Heart left ventricle (tissue), 13 donors: Measurements from ENCODE around the gene HNRNPA3.

Source experiments
- POLR2A ChIP-seq, 2 donors: fragments of 450-650 bp; IDR thresholded peaks; one replicate each; pipeline ENCODE4 v1.6.1; 2017; ENCODE audit warnings: antibody characterized with exemption in 2 of 2, mild to moderate bottlenecking in 2 of 2, moderate library complexity in 2 of 2
- TF ChIP-seq, protein P1 (sequence below), 12 donors: fragments of 200-600 bp; sonication (generic) in 4 of 12; IDR thresholded peaks; one replicate each; pipeline versions ENCODE4 v1.5.0 to v1.8.0; 2018 to 2022; ENCODE audit warnings: antibody characterized with exemption in 12 of 12, mild to moderate bottlenecking in 5 of 12
- donor health status: ischemic (EF 13 %, LVEDD 7.1; RV severe dilation, severe dysfunction).
- donor health status: DM: no; HTN: yes; CAD: no.
- donor health status: DM: no; HTN: no; CAD: no.
- donor health status: ischemic (EF 25% LVEDD 6.9; RV normal size, moderate dysfunction).
- donor health status: ischemic (EF 25% LVEDD 5.7; RV mildly dilated, moderate dysfunction).
- donor health status: ischemic (EF 35%, LVEDD 5.7; RV mildly dilated, moderate dysfunction).
- donor health status: nonischemic (EF 11% LVEDD 7.7; RV severe dilation, severe dysfunction).
- donor health status: DM: yes; HTN: yes; CAD: no.
- donor health status: PGD.
- donor health status: ischemic (EF 29% LVEDD 5.4; RV normal size, mild dysfunction).
- donor health status: nonischemic (EF 23%, LVEDD 6.1; RV moderate dilation, normal function).

DNA sequence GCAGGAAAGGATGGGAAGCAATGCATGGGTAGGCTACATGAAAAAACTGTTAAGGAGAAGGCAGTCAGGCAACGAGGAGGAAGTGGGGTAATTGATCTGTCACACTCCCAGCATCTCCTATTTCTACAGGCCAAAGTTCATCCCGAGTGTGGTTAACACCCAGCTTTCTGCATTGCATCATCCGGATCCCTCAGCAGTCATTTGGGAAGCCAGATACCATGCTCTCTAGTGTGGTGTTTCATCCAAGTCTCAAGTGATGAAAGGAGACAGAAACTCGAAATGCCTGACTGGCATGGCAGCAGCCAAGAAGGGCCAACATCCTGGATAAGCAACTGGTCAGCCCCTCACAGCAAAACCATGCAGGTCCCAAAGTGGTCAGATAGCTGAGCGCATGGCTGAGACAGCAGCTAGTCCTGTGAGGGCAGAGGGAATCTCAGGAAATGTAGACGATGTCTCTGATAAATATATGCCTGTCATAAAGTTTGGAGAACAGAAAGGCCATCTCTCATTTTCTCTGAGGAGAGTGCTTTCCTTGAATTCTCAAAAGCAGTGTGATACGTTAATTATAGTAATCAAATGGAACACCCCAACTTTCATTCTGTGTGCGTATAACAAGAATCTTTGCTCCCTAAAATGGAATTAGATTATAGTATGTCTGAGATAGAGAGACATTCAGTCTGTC is 24.8 kb upstream of the HNRNPA3 start:
- TF ChIP-seq, protein P1, sequence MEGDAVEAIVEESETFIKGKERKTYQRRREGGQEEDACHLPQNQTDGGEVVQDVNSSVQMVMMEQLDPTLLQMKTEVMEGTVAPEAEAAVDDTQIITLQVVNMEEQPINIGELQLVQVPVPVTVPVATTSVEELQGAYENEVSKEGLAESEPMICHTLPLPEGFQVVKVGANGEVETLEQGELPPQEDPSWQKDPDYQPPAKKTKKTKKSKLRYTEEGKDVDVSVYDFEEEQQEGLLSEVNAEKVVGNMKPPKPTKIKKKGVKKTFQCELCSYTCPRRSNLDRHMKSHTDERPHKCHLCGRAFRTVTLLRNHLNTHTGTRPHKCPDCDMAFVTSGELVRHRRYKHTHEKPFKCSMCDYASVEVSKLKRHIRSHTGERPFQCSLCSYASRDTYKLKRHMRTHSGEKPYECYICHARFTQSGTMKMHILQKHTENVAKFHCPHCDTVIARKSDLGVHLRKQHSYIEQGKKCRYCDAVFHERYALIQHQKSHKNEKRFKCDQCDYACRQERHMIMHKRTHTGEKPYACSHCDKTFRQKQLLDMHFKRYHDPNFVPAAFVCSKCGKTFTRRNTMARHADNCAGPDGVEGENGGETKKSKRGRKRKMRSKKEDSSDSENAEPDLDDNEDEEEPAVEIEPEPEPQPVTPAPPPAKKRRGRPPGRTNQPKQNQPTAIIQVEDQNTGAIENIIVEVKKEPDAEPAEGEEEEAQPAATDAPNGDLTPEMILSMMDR (IDR thresholded peaks at IDR 0.05): no peak
- no peak for TF ChIP-seq POLR2A (IDR thresholded peaks at IDR 0.05)
